KG1 (cell line): ENCODE measurements around the gene PDLIM3.

Experiments used
- DNase-seq: peaks from one replicate; lab custom pipeline; 2025; lab: John Stamatoyannopoulos, UW

PDLIM3 gene

GRCh38 chr4:185471235-185472102 is 63.8 kb downstream of the PDLIM3 start, which contains the start of gene CCDC110:
Gene CCDC110 (minus strand): TSS chr4:185471733. CDS start chr4:185471683, 50 bp downstream.
- no peak for DNase-seq

DNA sequence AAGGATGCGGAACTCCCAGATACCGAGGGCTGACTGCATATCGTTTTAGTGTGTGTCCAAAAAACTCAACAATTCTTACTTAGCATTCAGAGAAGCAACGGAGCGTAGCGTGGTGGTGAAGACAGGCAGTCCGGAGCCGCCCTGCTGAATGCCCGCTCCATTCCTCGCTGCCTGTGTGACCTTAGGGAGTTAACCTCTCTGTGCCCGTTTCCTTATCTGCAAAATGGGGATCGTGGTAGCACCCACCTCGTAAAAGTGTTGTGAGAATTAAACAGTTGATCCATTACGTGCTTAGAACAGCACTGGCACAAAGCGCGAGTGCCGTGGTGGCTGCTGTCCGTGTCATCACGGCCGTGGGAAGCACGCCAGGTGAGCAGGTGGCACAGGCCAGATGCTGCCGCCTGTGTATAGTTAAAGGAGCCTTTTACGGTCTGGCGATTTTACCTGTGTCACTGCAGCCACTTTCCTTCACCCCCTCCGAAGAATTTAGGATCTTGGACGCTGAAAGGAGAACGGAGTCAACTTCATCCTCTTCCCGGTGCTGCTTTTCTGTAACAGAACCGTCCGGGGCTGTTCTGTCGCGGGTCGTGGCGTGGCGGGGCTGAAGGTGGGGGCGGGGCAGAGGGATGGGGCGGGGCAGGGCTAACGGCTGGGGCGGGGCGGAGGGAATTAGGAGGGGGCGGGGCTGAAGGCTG is 64.7 kb downstream of the PDLIM3 start:
- no peak for DNase-seq

DNA sequence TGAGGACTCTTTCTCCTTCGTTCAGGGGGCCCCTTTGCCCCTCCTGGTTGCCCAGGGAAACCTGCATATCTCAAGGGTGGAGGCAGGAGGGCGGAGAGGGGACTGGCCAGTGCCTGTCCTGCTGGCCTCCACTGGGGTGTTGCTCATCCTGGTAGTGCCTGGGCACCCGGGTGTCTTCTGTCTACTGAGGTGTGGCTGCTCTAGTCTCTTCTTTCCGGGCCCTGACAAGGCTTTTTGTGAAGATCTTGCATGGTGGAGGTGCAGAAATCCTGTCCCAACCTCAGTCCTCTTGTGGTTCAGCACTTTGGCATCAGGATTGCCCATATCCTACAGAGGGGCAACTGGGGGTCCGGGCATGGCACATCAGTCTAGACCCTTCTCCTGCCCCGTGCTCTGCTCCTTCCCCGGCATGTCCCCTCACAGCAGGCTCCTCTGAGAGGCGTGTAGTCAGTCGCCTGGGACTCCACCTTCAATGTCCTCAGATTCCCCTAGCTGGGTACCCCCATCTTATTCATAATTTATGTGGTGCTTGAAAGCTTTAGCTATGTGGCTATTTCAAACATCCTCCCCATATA is 65.6 kb downstream of the PDLIM3 start:
- DNase-seq = no peak

- no peak for DNase-seq
These were observed 66.3 kb downstream of the PDLIM3 start for GRCh38 chr4:185468999-185469398.

DNA sequence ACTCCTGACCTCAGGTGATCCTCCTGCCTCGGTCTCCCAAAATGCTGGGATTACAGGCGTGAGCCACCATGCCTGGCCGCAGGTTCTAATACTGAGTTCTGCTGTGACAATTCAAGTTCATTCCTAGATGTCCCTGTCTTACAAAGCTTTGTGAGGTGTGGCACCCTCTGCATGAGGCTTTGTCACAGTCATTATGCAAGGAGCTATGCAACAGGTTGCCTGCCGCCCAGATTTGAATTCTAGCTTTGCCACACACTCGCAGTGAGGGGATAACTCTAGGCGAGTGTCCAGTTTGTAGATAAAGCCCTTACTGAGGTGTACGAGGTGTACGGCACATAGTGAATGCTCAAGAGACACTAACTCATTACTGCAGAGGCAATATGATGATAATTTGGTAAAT is 67.3 kb downstream of the PDLIM3 start:
- DNase-seq = no peak

- no peak for DNase-seq
These were observed 68.2 kb downstream of the PDLIM3 start for GRCh38 chr4:185467101-185467500.

DNA sequence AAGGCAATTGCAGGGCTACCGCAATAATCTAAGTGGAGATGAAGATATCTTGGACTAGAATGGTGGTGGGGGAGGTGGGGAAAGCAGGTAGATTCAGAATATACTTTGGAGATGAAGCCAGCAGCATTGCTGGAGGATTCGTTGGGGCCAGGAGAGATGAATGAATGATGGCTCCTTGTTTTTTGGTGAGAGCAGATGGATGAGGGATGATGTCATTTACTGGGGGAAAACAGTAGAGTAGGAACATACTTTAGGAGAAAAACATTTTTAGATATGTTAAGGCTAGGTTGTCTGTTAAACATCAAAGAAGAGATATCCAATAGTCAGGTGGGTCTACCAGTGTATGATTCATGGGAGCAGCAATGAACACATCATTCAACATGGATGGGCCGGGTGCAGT is 69.6 kb downstream of the PDLIM3 start:
- DNase-seq = no peak

DNA sequence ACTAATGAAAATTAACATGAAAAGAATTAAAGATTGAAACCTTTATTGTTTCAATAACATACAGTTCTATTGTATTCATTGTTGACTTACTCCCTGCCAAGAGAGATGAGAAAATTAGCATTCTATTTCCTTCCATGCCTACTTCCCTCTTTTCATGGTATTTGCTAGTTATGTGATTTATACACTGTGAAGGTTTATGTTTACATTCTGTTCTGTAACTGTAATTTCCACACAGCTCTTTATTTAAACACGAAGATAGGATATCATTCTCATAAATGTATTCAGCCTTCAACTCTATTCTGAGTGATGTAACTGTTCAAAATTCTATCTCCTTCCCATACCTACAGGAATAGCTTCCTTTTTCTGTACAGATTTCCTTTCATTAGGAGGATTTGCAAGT is 70.4 kb downstream of the PDLIM3 start:
- DNase-seq = no peak

- DNase-seq = no peak
These were observed 71.1 kb downstream of the PDLIM3 start for GRCh38 chr4:185464183-185464582.

DNA sequence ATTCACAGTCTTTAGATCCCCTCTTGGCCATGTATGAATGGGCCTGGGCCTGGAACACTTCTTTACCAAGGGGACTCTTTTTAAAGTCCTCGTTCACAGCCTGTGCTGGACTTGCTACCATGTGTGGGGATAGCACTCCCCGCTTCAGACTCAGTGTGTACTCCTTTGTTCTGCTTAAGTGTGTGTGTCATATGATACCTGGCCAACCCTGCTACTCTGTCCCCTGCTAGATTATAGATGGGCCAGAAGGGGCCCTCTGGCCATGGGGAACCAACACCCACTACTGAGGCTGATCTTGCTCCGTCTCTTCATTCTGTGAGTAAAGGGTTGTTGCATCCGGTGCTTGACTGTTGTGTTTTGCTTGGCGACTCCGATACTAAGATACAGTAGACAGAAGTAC is 71.8 kb downstream of the PDLIM3 start:
- no peak for DNase-seq

DNA sequence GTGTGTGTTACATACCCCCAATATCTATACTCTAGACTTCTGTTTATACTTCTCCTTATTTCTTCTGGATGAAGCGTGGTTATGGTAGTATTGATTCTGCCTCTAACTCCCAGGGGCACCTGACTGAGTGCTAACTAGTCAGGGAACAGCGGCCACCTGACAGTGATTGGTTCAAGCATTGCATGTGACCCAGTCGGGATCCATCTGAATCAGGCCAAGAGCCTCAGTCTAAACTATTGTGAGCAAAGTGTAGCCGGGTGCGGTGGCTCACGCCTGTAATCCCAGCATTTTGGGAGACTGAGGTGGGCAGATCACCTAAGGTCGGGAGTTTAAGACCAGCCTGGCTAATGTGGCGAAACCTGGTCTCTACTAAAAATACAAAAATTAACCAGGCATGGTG is 73.7 kb downstream of the PDLIM3 start:
- no peak for DNase-seq

DNA sequence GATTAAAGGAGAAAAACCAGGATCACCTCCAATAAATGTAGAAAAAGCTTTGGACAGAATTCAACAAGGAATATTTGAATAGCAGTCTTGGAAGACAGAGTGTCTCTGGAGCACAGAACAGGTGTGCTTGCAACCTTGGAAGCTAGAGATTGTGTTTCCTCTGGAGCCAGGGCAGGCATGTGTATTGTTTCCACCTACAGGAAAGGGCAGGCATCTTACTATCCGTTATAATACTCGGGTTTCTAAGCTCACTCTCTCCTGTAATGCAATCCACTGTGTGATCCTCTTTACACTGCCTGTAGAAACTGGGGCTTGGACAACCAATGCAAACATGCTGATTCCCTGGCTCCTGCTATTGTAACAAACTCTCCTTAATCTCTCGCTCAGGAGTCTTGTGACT is 78.2 kb downstream of the PDLIM3 start:
- no peak for DNase-seq

DNA sequence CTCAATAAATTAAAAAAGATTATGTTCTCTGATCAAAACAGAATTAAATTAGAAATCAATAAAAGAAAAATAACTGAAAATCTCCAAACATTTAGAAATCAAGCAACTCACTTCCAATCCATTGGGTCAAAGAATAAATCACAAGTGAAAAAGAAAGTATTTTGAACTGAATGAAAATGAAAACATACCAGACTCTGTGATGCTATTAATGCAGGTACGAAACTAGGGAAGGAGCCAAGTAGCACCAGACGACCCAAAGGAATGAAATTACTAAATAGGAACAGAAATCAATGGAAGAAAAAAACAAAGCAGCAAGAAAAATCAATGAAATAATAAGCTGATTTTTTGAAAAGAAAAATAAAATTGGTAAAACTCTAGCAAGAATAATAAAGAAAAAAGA is 79.2 kb downstream of the PDLIM3 start:
- DNase-seq = no peak
